ENCODE results near the gene ALKBH8.
"Not testable (repeated sequence)": the region's sequence is repeated elsewhere in the genome, so short reads cannot be mapped to it uniquely, and the experiment has no call there.

Gene ALKBH8

GRCh38 chr11:107565219-107565937 lies at the start of gene ALKBH8:
TSS of gene ALKBH8 (minus strand) at chr11:107565735. CDS start at chr11:107560893, 4,842 bp downstream.
- DNase-seq = peak; percentile 13

- no peak for DNase-seq
These were observed 46.9 kb upstream of the ALKBH8 start for GRCh38 chr11:107612445-107612844.

GRCh38 chr11:107609400-107610218 lies 44.1 kb upstream of the ALKBH8 start:
- no peak for DNase-seq

GRCh38 chr11:107608809-107609208 lies 43.3 kb upstream of the ALKBH8 start:
- no peak for DNase-seq

GRCh38 chr11:107606141-107606540 lies 40.6 kb upstream of the ALKBH8 start:
- no peak for DNase-seq

GRCh38 chr11:107605061-107606006 lies 39.8 kb upstream of the ALKBH8 start:
- no peak for DNase-seq

- no peak for DNase-seq
These were observed 32.9 kb upstream of the ALKBH8 start for GRCh38 chr11:107598225-107599139.

GRCh38 chr11:107594736-107595135 lies 29.2 kb upstream of the ALKBH8 start:
- no peak for DNase-seq

GRCh38 chr11:107593951-107594350 lies 28.4 kb upstream of the ALKBH8 start:
- no peak for DNase-seq

- DNase-seq = no peak
These were observed 27.3 kb upstream of the ALKBH8 start for GRCh38 chr11:107592813-107593212.

GRCh38 chr11:107592231-107592590 lies 26.7 kb upstream of the ALKBH8 start:
- DNase-seq = no peak

GRCh38 chr11:107591378-107592230 lies 26.1 kb upstream of the ALKBH8 start:
- DNase-seq = no peak

GRCh38 chr11:107590460-107591377 lies 25.2 kb upstream of the ALKBH8 start, which contains the start of gene ELMOD1:
TSS of gene ELMOD1 (plus strand) at chr11:107591147. CDS start at chr11:107618190, 27,043 bp downstream.
- DNase-seq = no peak

- DNase-seq = no peak
These were observed 21.9 kb upstream of the ALKBH8 start for GRCh38 chr11:107587306-107587979.

GRCh38 chr11:107583629-107584195 lies 18.2 kb upstream of the ALKBH8 start:
- DNase-seq = no peak

GRCh38 chr11:107581147-107581546 lies 15.6 kb upstream of the ALKBH8 start:
- no peak for DNase-seq

GRCh38 chr11:107579169-107579568 lies 13.6 kb upstream of the ALKBH8 start:
- not testable (repeated sequence) for DNase-seq

- no peak for DNase-seq
These were observed 11.8 kb upstream of the ALKBH8 start for GRCh38 chr11:107577346-107577711.
